Muscle of back (tissue), 11 donors: ENCODE results near the gene POU3F1. TPM values are rescaled to one million over a fixed set of nuclear protein-coding genes. Genes with fewer than 3 reads are reported as not detected.
"Not testable (repeated sequence)": the region's sequence is repeated elsewhere in the genome, so short reads cannot be mapped to it uniquely, and the experiment has no call there.

ENCODE experiments used
- DNase-seq, 3 donors: peaks; one replicate each; pipeline versions ENCODE4 v3.0.0 to v3.0.0-alpha.2; 2013
- polyA plus RNA-seq, 10 donors: library from polyadenylated mRNA; unstranded; fragments of 120-200 nt; gene quantifications; one replicate each; pipeline ENCODE4 v1.2.1, GENCODE V29; 2013; ENCODE audit not compliant: insufficient read length in 10 of 10

Gene POU3F1
- polyA plus RNA-seq, 10 donors, result 0.34 to 1.8 (median 0.85) TPM

- peak in 1 of 3 donors; percentile 33 for DNase-seq
Observed at GRCh38 chr1:38050397-38051078, 3.9 kb upstream of the POU3F1 start.

- DNase-seq, result peak in 1 of 3 donors; percentile 72
Observed at GRCh38 chr1:38047603-38048141, 1.1 kb upstream of the POU3F1 start.

DNA sequence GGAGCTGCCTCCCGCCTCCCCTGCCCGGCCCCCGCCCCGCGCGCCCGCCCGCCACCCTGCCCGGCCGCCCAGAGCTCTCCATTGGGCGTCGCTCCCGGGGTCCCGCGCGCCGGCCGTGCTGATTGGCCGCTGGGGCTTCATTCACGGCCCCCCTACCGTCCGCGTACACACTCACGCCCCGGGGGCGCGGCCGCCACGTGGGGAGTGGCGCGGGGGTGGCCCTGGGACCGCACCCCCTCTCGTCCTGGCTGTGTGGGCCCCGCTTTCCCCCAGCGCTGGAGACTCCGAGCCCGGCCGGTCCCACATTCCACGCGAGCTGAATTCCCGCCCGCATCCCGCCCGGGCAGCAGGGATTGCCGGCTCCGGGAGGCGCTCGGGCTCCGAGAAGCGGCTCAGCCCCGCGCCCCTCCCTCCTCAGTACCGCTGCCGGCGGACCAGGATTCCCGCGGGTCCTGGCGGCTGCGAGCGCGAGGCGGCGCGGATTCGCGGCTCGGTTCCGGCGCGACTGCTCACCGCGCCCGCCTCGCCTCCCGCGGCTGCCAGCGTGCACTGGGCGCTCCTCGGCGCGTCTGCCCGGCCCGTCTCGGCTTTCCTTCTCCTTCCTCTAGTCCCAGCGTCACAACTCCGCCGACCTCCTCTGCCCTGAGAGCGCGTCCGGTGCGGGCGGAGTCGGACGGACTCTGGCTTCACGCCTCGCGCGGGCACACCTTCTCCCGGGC, 450 bp upstream of the POU3F1 start:
- DNase-seq, result peak; percentile 78 to 94 (median 82)

- peak in 1 of 3 donors; percentile 53 for DNase-seq
Observed at GRCh38 chr1:38045401-38046332, 926 bp downstream of the POU3F1 start.

- peak in 1 of 3 donors; percentile 69 for DNase-seq
Observed at GRCh38 chr1:38044221-38045215, 2.1 kb downstream of the POU3F1 start.

- no peak for DNase-seq
Observed at GRCh38 chr1:38043036-38043747, 3.4 kb downstream of the POU3F1 start.

- no peak for DNase-seq
Observed at GRCh38 chr1:38041936-38042834, 4.4 kb downstream of the POU3F1 start.

- no peak for DNase-seq
Observed at GRCh38 chr1:38039331-38040088, 7.1 kb downstream of the POU3F1 start.

- DNase-seq, result peak in 1 of 3 donors; percentile 38
Observed at GRCh38 chr1:38038861-38039260, 7.7 kb downstream of the POU3F1 start.

- DNase-seq, result no peak
Observed at GRCh38 chr1:38037221-38037939, 9.2 kb downstream of the POU3F1 start.

GRCh38 chr1:38034871-38035270, 11.7 kb downstream of the POU3F1 start:
- DNase-seq, result no peak

DNA sequence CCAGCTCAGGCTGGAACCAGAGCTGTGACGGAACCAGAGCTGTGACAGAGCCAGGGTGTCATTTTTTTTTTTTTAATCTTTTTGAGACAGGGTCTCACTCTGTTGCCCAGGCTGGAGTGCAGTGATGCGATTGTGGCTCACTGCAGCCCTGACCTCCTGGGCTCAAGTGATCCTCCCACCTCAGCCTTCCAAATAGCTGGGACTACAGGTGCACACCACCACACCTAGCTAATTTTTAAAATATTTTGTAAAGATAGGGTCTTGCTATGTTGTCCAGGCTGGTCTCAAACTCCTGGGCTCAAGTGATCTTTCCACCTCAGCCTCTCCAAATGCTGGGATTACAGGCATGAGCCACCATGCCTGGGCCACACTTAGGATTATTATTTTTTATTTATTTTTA, 13.6 kb downstream of the POU3F1 start:
- not testable (repeated sequence) for DNase-seq

- no peak for DNase-seq
Observed at GRCh38 chr1:38031513-38031866, 15.1 kb downstream of the POU3F1 start.

DNA sequence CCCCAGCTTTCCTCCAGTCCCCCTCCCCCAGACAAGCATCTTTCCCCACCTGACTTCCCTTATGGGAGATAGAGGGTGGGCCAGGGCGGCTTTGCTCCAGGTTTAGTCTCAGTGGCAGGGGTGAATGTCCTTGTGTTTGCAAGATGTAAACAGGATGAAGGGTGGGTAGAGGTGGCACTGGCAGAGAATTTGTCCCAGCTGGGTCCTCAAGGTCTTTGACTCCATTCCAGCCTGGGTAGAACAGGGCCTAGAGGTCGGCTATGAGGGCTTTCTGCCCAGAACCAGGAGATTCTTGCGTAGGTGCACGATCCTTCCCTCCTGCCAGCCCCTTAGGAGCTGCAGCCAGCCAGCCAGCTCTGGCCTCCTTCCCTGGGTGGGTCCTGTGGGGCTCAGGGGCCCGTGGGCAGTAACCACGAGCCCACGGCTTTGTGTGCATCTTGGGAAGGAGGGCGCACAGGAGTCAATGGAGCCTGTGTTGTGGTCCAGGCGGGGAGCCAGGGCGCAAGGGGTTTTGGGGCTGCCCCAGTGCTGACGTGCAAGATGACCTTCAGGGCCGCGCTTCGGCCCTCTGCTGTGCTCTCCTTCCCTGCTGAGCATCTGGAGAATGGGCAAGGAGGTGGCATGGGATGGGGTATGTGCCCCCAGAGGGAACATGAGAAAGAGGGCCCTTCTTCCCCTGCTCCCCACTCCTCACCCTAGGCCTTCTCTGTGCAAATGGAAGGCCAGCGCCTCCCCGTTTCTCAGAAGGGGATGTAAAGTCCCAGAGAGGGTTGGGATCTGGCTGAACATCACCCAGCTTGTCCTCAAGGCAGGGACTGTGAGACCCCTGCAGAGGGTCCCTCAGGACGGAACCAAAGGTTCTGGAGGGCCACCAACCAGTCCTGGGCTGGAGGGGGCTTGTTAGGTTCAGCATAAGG, 15.7 kb downstream of the POU3F1 start:
- DNase-seq, result no peak

GRCh38 chr1:38029685-38030511, 16.7 kb downstream of the POU3F1 start:
- DNase-seq, result peak in 2 of 3 donors; percentile 65 to 79
